Daoy (cell line): ENCODE measurements around the gene MAU2. TPM values are rescaled to one million over a fixed set of nuclear protein-coding genes. Genes with fewer than 3 reads are reported as not detected.
A peak's percentile ranks its signal among the peaks of the same experiment; 100 is the strongest.

Experiments
- DNase-seq: peaks from one replicate; pipeline ENCODE4 v3.0.0-alpha.2; 2015; ENCODE audit warnings: low read depth
- total RNA-seq: library from RNA; depleted of rRNA; stranded (reverse); fragments of >200 nt; shearing (Covaris generic); gene quantifications from 2 replicates; pipeline ENCODE4 v1.2.3, GENCODE V29; 2014

MAU2 gene
- total RNA-seq, 1 experiment from 2014 or later = 17.5 TPM

DNA sequence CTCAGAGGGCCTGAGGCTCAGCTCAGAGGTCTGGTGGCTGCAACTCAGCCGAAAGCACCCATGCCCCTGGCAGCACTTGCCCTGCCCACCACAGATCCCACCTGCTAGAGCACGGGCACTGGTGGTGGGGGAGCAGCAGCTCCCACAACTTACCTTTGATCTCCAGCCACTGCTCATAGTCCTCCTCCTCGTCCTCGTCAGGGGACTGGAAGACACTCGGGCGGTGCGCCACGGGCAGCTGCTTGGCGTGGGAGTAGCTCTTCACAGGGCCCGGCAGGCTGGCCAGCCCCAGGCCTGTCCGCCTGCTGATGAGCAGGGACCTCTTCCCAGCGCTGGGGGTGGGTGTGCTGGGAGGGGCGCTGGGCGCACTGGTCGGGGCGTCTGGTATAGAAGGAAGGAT is 14.9 kb upstream of the MAU2 start:
- no peak for DNase-seq

DNA sequence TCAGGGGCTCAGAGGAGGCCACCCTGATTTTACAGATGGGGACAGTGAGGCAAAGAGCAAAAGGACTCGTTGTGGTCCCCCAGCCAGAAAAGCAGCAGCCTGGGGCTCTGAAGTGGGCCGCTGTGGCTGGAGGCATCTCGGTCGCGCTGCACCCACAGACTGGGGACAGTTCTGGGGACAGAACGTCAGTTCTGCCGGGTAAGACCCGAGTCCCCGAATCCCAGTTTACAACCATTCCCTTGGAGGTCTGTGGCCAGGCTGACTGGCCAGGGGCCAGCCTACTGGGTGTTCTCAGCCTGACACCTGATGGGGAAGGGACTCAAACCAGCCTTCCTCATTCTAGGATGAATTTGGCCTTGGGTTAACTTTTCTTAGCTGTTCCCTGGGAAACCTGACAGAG is 14.4 kb upstream of the MAU2 start:
- no peak for DNase-seq

DNA sequence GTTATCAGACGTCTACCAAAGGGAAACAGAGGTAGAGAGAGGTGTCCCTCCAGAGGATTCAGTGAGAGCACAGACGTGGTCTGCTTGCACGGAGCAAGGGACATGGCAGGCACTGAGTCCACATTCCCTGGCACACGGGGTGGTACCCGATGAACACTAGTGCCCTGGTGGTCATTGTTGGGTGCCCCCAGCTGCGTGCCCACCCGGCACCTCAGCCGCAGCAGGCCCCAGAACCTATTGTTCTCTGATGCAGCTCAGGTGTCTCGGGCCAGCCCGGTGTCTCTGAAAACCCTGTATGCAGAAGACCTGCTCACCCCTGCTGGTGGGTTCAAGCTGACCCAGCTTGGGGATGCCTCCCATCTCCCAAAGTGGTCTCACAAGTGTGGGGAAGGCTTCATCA is 12.3 kb upstream of the MAU2 start:
- no peak for DNase-seq

DNA sequence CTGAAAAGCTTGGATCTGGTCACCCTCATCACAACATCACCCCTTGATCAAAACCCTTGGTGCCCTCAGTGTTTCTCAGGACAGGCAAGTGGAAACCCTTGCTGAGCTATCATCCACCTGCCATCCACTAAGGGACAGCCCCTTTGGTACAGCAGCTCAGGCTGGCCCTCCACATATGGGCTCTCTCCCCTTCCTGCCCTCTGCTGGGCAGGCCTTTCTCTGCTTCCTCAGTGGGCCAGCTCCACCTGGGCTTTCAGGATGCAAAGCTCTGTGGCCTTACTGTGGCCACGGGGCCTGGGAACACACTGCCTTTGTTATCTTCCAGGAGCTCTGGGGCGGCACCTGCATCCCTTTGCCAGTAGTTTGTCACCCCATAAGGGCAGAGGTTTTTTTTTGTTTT is 5.2 kb upstream of the MAU2 start:
- DNase-seq = no peak

DNA sequence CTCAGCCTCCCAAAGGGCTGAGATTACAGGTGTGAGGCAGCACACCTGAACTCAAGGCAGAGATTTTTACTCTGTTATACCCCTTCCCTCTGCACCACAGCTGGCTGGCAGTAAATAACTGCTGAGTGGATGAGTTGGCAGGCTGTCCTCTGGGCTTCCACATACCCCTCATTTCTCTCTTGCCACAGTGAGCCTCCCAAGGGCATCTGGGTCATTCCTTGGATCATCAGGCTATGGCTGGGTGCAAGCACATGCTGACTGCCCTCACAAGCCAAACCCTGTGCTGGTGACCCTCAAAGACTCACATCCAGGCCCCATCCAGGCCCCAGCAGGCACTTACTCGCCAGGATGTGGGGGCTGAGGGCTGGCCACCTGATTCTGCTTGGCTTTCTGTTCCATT is 4.5 kb upstream of the MAU2 start:
- no peak for DNase-seq

DNA sequence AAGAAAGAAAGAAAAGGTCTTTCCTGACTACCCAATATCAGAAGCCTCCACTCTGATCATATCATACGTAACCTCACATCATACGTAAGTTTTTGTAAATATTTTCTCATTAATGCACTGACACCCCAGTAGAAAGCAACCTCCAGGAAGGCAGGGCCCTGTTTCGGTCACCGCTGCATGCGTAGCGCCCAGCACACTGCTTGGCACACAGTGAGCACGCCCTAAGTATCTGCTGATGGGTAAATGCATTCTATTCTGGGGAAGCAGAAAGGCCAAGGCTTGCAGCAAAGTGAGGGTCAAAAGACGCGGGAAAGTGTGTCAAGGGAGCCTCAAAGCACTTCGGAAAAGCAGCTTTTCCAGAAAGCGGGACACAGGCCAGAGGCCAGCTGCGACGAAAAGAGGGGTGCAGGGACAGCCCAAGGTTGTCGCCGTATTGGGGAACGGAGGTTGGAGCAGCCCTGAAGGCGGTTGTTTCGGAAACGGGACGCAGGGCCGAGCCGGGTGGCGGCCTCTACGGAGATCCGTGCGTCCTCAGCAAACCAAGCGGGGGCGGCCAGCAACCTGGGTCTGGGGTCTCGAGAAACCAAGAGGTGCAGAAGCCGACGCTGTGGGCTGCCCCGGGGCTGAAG is 783 bp upstream of the MAU2 start:
- no peak for DNase-seq

DNA sequence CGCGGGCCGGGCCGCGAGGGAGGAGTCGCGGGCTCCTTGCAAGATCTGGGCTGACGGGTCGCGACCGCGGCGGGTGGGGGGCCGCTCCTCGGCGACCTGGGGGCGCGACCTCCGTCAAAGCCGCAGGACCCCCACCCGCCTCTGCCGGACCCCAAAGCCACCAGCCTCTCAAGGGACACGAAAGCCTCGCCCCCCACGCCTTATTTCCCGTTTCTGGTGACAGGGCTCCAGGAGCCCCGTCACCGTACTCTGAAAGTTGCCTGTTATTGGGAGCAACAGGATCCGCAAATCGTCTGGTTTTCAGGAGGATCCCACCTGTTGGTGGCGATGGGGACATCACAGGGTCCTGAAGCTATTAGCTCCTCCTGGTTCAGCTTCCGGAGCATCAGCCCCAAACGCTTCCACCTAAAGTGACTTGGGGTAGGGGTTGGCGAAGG is 530 bp downstream of the MAU2 start:
- DNase-seq = no peak

DNA sequence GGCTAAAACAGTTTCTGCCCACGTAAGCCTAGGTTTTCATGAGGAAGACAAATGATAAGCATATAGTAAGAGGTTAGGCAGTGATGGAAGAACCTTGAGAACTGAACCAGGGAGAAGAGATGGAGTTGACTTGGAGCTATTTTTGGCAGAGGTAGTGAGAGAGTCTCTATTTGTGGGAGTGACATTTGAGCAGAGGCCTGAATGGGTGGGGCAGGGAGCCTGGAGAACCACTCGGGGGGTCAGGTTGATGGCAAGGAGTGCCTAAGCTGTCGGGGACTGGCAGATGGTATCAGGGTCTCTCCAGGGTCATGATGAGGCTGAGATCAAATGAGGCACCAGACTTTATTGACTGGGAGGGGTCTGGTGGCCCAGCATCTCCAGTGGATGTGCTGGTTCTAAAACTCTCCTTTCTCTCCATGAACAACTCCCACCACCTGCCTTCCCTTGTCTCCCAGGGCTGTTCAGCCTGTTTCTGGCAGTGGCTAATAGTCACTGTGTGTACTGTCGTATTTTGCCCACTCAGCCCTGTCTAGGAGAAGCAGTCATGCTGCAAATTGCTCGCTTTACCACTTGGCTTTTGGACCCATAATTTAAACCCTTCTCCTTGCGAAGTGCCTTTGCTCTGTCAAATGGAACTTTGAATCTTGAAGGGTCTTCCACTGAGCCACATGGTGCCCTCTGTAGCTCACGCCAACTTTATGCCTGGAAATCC is 3.6 kb downstream of the MAU2 start:
- DNase-seq = no peak

DNA sequence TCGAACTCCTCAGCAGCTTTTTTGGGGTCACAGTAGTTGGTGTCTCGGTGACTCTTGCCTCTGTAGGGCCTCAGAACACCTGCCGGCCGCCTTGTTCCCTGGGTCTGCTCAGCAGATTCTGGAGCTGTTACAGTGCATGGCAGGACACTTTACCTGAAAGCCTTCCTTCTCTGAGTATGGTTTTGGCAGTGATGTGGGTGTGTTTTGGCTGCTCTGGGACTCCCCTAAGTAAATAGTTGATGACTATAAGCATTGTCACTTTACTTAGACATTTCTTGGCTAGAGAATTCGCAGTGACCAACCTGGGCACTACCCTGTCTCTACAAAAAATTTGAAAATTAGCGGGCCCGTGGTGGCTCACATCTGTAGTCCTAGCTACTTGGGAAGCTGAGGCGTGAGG is 7.0 kb downstream of the MAU2 start:
- no peak for DNase-seq

DNA sequence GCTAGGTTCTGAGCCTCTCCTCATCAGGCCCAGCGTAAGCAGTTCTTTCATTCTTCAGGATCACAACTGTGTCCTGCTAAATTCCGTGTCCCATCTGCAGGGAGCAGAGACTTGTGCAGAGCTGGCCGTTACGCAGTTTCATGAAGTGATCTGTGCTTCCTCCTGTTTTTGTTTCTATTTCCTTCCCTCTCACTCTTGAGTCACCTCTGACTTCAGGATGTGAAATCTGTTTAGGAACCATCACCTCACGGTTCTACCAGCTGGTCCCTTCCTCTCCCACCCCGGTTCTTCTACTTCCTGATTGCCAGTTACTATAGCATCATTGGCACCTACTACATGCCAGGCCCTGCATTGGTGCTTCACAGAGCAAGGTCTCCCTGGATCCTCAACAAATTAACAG is 8.5 kb downstream of the MAU2 start:
- no peak for DNase-seq

DNA sequence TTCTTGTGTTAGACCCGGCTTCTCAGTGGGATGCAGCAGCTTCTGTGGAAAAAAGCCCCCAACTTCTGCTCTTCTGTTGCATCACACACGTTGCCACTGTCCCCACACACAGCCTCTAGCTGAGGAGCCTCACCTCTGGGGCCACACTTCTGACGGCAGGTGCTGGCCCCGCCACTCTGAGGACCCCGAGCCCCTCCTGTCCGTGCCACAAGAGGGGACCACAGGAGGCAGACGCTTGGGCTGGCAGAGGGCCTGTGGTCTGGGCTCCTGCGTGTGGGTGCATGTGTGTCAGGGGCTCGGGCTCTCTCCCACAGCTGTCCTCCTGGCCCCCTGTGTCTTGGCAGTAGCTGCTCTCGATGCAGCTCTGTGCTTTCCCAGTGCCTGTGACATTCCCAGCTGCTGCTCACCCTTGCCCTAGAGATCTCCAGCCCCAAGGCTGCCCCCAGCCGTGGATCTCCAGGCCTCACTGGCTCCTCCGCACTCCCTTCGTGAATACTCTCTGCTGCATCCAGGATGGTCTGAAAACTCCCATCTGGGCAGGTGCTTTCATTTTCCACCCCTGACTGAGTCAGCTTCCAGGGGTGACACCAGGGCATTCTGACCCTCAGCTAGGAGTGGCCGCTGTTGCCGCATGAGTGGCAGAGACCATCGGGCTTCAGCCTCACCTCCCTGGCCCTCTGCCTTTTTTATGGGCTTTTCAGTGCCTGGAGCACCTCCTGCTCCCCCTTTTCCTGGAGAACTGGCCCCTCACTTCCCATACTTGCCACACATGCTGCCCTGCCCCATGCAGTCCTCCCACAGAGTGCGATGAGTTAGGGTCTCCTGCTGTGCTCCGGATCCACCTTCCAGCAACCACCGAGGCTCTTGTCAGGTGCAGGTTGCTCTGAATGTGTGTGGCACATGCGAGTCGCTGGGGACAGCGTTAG is 13.7 kb downstream of the MAU2 start:
- DNase-seq = no peak

DNA sequence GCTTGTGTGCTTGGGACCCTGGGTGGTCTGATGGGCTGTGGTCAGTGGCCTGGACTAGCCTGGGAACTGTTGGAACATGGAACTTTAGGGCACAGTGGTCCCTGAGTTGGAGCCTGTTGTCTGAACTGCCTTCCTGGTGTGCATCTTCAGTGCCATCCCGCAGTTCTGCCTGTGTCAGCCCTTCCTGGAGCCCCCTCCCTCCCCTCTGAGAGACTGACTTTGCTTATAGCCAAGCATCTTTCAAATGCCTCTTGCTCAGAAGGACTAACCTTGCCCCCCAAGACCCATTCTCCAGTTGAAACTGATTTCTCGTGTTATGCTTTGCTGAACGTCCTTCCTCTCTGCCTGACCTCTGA is 14.3 kb downstream of the MAU2 start:
- no peak for DNase-seq

DNA sequence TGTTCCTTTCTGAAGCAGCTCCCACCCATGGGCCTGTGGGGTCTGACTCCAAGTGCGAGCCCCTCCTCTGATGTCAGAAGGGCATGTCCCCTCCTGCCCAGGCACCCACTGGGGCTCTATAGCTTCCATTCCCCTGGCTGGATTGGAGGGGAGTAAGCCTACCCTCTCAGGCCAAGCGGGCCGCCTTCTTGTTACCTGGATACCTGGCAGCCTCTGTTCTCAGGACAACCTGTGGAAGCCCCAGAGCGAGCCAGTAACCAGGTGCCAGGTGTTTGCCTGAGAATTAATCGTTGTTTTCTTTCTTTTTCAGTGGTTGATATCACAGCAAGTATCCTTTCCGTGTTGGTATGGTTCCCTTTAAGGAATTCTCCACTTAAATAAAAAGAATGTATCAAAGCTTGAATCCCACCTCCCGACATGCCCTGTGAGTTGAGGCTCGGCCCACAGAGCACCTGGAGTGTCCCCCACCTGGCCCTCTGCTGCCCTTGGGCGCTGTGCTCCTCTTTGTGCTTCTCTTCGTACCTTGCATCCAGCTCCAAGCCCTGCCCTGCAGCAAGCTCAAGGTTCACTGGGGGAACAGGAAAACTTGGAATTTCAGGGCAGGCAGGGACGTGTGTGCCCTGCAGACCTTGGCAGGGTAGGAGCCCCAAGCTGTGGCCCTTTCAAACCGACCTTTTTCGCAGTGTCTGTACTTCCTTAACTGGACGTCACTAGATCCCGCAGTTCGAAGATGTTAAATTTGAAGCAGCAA is 15.0 kb downstream of the MAU2 start:
- no peak for DNase-seq

DNA sequence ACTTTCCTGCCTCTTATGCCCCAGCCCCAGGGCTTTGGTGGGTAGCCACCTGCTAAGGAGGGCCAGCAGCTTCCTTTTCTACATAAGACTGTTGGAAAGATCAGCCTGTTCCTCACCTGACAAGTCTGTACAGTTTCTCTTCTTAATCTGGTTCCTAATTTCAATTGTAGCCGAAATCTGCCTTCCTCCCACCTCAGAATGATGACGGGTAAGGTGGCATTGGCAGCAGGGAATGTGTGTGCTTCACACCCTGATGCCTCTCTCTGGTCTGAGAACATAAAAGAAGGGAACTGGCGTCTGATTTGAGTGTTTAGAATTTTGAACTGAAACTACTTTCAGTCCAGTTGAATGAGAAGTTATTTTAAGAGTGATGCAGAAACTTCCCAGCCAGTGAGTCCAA is 16.0 kb downstream of the MAU2 start:
- no peak for DNase-seq

DNA sequence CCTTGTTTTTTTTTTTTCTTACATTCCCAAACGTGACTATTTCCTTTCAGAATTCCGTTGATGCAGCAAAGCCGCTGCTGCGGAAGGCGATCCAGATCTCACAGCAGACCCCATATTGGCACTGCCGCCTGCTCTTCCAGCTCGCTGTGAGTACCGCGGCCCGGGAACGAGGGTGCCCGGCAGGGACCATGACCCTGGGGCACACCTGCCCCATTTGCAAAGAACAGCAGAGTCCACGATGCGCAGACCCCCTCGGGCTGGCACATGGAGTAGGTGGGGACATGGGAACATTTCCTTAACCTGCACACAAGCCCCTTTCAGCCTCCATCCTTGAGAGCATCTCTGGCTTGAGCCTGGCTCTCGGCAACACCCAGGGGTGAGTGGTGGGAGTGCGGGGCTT is 16.5 kb downstream of the MAU2 start:
- no peak for DNase-seq

DNA sequence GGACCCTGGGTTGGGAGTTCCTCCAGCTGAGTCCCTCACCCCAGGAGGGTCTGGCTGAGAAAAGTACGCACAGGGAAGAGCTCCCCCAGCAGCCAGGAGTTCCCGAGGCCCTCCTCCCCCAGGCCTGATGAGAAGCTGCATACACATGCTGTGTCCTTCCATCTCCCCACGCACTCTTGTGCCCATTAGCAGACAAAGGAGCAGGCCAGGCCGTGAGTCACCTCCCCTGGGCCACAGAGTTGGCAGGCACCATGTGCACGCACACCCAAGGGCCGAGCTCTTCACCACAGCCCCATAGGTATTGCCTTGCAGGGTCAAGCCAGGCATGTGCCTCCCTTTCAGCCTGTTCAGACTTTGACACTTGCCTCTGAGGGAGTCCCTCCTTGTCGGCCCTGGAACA is 17.5 kb downstream of the MAU2 start:
- peak; percentile 85 for DNase-seq

DNA sequence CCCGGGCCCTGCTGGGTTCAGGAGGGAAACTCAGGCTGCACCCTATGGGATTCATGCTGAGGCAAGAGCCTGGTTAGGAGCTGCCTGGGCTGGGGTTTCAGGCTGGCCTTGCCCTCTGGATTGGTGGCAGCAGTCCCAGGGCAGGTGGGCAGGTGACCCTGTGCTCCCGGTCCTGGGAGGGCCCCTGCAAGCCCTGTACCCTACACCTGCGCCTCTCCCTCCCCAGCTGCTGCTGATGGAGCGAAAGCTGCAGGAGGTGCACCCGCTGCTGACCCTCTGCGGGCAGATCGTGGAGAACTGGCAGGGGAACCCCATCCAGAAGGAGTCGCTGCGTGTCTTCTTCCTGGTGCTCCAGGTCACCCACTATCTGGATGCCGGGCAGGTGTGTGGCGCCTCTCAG is 20.4 kb downstream of the MAU2 start:
- DNase-seq = no peak

DNA sequence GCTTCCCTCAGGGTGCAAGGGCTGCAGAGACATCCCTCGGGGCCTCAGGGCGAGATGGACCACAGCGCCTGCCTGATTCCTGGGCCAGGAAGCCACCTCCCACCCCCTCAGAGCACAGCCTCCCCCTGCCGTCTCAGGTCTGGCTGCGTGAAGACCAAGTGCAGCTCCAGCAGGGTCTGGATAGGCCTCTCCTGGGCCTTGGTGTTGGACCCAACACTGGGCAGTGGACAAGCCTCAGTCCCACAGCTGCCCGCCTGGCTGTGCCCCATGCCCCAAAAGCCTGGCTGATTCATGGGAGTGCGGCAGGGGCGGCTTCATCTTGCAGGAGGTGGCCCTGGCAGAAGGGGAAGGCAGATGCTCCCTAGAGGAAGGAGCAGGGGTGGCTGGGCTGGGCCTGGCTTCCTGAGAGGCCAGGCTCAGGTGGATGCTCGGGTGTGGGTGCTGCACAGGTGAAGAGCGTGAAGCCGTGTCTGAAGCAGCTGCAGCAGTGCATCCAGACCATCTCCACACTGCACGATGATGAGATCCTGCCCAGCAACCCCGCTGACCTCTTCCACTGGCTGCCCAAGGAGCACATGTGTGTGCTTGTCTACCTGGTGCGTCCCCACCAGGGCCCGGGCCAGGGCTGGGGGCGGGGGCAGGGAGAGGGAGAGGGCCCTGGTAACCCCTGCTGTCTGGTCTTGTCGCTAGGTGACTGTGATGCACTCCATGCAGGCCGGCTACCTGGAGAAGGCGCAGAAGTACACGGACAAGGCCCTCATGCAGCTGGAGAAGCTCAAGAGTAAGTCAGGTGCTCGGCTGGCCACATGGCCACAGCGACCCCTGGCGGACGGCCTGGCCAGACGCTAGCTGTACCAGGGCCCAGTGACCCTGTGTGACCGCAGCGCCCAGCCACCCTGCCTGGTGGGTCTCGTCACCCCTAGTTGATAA is 21.7 kb downstream of the MAU2 start:
- peak; percentile 77 for DNase-seq

DNA sequence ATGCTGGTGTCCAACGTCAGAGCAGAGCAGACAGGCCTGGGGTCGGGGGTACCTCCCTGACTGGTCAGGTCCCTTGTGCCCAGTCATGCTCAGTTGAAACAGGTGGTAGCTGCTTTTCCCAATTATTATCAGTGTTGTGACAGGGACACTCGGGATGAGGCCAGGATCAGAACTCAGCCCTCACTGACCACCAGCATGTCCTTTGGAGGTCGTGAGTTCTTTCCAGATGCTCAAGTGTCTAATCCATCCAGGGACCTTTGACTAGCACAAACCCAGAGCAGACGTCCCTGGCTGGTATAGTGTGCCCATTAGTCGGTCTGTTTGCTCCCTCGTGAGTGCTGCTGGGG is 22.4 kb downstream of the MAU2 start:
- DNase-seq = no peak

DNA sequence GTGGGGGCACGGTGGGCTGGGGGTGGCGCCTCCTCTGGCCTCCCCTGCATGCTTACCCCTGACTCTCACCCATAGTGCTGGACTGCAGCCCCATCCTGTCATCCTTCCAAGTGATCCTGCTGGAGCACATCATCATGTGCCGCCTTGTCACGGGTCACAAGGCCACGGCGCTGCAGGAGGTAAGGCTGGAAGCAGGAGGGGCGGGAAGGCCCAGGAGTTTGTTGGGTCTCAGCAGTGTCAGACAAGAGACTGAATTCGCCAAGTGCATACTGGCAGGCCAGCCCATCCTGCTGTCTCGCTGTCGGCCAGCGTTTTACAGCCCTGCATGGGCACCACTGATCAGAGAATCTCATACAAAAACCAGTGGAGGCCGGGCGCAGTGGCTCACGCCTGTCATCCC is 23.1 kb downstream of the MAU2 start:
- no peak for DNase-seq

DNA sequence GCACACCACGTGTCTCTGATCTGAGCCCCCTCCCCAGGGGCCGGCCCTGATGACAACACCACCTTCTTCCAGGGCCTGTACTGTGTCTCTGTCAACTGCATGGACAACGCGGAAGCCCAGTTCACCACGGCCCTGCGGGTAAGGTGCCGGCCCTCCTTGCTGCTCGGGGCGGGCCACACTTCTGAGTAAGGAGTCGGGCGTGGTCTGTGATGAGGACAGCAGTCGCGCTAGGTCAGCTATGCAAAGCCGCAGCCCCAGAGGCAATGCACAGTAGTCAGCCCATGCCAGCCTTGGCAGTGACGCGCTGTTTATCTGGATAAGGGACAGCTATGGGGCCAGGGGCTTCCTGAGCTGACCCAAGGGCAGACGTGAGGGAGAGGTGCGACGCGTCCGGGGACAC is 24.6 kb downstream of the MAU2 start:
- no peak for DNase-seq
